Stimulated activated CD4-positive, alpha-beta T cell treated with anti-CD3 and anti-CD28 coated beads, Interleukin-1b, Interleukin-23, amount 100 ng/mL, for 48 hours (primary cell): ENCODE results near the gene ENG.
"Not testable (repeated sequence)": the region's sequence is repeated elsewhere in the genome, so short reads cannot be mapped to it uniquely, and the experiment has no call there.

Experiments used
- DNase-seq: peaks from one replicate; pipeline ENCODE4 v3.0.0-alpha.2; 2020

ENG gene

GRCh38 chr9:127862075-127863011 is 7.9 kb upstream of the ENG start:
- DNase-seq = no peak

DNA sequence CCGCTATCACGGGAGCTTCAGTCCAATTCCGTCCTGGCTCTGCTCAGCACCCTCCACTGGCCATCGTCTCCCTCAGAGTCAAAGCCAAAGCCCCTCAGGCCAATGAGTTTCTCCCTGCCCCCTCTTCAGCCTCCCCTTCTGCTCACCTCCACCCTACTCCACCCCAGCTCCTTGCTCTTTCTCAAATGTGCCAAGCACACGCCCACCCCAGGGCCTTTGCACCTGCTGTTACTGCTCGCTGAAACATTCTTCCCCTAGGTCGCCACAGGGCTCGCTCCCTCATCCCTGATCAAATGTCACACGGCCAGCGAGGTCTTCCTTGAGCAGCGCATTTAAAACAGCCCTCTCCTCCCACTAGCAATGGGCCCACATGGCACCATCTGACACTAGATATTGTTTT is 6.3 kb upstream of the ENG start:
- no peak for DNase-seq

DNA sequence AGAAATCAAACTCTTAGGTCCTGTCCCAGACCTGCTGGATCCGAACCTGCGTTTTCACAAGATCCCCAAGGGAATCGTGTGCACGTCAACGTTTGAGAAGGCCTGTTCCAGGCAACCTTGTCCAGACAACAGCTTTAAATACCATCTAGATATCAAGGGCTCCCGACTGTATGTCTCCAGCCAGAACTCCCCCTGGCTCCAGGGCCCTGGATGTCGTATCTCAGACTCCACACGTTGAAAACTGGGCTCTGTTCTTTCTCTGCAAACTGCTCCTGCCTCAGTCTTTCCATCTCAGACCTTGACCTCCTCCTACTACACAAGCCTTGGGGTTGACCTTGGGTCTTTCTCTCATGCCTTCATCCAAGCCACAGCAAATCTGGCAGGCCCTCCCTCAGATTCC is 5.8 kb upstream of the ENG start:
- no peak for DNase-seq

- no peak for DNase-seq
Measured at GRCh38 chr9:127858041-127858512, 3.6 kb upstream of the ENG start.

- no peak for DNase-seq
Measured at GRCh38 chr9:127857278-127857677, 2.8 kb upstream of the ENG start.

DNA sequence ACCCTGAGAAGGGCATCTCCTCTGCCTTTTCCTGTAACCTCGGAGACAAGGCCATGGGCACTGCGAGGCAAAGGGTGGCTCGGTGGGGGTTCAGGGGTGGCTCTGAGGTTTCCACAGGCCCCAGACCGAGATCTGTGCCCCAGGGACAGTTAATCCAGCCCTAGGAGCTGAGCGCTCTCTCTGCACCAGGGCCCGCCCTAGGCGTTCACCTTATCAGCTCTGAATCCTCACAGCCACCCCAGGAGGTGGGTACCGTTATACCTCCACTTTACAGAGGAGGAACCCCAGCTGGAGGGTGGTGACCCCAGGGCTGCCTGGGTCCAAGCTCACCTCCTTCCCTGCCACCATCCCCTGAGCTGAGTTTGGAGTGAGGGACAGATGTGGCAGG is 2.3 kb upstream of the ENG start:
- no peak for DNase-seq

GRCh38 chr9:127856094-127856728 is 1.8 kb upstream of the ENG start:
- DNase-seq = no peak

DNA sequence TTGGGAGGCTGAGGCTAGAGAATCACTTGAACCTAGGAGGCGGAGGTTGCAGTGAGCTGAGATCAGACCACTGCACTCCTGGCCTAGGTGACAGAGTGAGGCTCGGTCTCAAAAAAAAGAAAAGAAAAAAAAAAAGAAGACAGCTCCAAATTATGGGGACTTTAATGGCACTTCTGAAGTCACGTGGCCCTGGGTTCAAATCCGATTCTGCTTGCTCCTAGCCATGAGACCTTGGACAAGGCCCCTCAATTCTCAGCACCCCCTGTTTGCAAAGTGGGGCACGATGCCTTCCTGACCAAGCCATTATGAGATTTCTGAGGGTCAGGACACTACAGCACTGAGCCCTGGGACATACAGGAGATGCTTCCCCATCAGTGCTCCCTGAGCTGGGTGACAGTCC is 1.1 kb upstream of the ENG start:
- DNase-seq = no peak

GRCh38 chr9:127854960-127855359 is 502 bp upstream of the ENG start:
- no peak for DNase-seq

DNA sequence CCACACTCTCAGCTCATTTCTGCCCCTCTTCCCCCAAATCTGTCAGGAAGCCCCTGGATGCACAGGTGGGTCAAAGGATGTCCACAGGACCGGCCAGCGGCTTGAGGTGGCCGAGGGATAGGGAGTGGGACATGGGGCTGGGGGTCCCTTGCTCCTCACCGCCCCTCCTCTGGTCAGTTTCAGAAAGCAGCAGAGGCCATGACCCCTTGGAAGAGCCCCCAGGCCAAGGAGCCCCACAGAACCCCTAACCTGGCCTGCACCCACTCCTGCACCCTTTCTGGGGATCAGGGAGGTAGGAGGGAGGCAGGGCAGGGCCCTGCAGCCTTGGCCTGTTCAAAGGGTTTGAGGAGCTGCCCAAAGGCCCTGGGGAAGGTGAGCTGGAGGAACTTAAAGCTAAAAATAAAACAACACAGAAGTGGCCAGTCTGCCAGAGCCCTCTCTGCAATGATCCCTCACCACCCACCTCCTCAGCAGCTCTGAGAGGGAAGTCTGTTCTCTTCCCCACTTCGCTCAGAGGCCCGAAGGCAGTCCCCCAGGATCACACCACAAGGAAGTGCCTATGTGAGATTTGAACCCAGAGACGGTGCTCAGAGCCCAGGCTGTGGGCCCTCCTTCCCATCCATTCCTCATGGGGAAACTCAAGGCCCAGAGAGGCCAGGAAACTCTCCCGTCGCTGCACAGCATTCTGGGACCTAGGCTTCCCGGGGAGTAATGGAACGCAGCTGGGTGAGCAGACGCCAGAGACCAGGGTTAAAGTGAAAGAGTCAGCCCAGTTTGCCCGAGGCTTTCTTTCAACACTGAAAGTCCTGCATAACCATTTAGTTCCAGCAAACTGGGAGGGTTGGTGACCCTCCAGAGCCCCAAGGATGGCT is 910 bp downstream of the ENG start:
- no peak for DNase-seq

- DNase-seq = no peak
Measured at GRCh38 chr9:127852829-127853228, 1.6 kb downstream of the ENG start.

DNA sequence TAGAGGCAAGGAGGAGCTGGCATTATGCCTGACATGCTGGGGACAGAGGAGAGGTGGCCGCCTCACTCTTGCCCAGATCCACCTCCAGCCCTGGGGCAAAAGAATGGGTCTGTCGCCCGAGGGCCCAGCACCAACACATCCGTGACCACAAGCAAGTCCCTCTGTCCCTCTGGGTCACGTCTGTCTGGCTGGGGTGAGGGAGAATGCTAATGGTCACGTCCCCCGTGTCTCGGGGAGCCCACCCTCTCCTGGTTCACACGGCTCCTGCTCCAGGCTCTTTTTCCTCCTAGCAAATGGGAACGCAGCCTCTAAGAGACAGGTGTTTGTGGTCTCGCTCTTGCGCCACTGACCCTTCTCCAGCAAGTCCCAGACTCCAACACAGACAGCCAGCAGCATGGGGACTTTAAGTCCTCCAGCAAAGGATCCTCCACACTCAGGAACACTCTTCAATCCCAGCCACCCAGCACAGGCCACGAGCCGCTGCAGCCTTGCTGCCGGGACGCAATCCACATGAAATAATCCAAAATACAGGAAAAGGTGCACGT is 4.1 kb downstream of the ENG start:
- DNase-seq = no peak

GRCh38 chr9:127848756-127849504 is 5.5 kb downstream of the ENG start:
- no peak for DNase-seq

DNA sequence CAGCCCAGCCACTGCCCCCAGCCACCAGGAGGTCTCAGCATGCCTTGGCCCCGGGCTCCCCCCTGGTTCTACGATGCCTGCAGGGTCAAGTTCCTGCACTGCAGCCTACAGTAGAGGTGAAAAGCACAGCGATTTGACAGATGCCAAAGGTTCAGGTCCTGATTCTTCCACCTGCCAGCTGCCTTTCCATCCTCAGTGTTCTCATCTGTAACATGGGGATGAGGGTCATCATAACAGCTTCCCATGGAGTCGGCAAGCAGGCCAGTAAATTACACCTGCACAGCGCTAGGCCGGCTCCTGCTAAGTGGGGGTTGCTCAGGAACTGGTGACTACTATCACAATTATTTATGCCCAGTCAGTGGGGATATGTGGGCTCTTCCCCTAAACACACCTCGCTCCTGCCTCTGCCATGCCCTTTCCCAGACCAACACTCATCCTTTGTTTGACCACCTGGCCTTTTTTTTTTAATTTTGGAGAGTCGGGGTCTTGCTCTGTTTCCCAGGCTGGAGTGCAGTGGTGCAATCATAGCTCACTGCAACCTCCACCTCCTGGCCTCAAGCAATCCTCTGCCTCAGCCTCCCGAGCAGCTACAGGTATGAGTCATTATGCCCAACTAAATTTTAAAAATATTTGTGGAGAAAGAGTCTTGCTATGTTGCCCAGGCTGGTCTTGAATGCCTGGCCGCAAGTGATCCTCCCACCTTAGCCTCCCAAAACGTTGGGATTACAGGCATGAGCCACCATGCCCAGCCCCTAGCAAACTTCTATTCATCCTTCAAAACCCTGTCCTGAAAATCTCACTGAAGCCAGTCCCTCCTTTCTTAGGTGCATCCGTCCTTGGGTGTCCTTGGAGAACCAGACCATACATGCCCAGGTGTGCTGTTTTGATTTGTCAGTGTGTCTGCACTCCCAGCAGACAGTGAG is 6.4 kb downstream of the ENG start:
- no peak for DNase-seq

GRCh38 chr9:127847178-127847510 is 7.3 kb downstream of the ENG start:
- DNase-seq = no peak

DNA sequence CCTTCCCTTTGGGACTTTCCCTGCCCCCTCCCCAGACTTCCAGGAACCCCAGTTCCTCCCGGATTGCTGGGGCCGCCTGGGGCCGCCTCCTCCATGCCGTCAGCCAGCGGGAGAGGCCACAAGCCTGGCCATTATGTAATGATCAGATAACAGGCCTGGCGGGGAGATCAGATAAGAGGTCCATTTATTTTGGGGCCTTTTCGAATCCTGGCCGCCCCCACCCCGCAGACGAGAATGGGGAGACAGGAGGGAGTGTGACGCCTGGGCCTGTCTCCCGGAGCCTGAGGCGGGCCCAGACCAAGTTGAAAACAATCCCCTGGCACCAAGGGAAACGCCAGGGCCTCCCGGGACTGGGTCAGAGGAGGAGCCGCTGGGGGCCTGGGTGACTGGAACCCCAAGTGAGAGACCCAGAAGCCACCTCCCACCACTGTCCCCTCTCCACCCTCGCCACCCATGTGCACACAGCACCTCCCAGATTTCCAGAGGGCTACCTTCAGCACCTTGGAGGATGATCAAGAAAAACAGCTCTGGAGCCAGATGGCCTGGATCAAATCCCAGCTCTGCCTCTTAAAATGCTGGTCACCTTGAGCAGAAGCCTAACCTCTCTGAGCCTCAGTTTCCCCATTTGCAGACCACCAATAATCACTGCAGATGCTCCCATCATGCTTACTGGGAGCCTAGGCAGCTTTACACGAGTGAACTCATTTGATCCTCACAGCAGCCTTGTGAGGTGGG is 7.8 kb downstream of the ENG start:
- no peak for DNase-seq

- DNase-seq = not testable (repeated sequence)
Measured at GRCh38 chr9:127845619-127846018, 8.8 kb downstream of the ENG start.

GRCh38 chr9:127844821-127845359 is 9.6 kb downstream of the ENG start:
- DNase-seq = no peak

DNA sequence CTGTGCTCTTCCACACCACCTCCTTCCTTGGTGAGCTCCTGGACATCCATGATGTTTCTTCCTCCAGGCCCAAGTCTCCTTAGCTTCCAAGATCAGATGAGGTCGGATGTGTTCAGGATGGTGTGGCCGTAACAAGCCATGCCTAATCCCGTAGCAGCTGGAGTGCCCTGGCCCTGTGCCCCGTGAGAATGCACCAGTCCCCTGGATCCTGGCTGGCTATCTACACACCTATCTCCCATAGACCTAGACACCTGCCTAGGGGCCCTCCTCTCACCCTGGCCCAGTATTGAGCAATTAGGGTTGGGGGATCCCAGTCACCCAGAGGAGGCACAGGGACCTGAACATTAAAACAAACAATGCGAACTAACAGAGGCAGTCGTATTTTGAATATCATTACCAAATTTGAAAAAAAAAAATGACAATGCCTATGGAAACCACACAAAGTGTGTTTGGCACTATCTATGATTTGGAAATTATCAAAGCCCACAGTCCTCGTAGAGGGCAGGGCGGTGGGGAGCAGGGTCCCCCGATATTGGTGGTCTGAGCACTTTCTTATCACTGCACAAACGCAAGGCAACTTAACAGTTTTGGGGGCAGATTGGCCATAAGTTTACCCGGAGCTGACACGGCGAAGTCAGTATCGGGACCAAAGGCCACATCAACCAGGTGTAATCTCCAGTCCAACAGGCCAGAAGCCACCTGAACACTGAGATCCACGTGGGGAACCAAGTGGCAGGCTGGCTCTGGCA is 13.2 kb downstream of the ENG start:
- no peak for DNase-seq
